Activated naive CD4-positive, alpha-beta T cell treated with anti-CD3 and anti-CD28 coated beads, Interleukin-2, amount 50 U/mL, for 16 hours (primary cell): ENCODE data around the gene GPBP1.
"Not testable (repeated sequence)": the region's sequence is repeated elsewhere in the genome, so short reads cannot be mapped to it uniquely, and the experiment has no call there.

Experiments
- DNase-seq: peaks from one replicate; pipeline ENCODE4 v3.0.0-alpha.2; 2020

GPBP1 gene

DNA sequence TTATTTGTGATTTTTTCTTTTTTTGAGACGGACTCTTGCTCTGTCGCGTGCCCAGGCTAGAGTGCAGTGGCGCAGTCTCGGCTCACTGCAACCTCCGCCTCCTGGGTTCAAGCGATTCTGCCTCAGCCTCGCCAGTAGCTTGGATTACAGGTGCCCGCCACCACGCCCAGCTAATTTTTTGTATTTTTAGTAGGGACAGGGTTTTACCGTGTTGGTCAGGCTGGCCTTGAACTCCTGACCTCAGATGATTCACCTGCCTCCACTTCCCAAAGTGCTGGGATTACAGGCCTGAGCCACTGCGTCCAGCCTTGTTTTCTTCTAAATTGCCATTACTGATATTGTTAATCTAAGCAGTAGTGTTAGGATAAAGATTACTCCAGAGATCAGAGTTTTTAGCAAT lies 4.4 kb downstream of the GPBP1 start:
- DNase-seq: not testable (repeated sequence)

DNA sequence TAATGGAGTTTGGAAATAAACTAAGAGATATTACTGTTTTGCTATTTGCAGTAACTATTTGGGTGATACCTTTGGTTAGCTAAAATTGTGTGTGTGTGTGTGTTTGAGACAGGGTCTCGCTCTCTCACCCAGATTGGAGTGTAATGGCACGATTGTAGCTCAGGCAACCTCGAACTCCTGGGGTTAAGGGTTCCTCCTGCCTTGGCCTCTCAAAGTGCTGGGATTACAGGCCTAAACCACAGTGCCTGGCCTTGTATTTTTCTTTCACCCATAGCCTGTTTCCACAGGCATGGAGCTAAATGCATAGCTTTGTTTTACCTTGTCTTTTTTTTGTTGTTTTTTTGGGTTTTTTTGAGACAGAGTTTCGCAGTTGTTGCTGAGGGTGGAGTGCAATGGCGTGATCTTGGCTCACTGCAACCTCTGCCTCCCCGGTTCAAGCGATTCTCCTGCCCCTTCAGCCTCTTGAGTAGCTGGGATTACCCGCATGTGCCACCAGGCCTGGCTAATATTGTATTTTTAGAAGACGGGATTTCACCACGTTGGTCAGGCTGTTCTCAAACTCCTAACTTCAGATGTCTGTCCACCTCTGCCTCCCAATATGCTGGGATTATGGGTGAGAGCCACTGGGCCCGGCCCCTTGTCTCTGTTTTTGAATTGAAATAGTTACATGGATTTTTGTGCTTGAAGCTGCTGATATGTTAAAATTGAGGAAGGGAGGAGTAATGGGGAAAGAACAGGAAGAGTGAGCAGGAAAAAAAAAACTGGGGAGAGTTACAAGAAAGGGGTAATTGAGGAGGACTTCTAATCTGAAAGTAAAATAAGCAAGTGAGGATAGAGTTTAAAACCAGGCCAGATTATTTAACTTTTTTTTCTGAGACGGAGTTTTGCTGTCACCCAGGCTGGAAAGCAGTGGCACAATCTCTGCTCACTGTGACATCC lies 5.7 kb downstream of the GPBP1 start:
- DNase-seq: no peak

DNA sequence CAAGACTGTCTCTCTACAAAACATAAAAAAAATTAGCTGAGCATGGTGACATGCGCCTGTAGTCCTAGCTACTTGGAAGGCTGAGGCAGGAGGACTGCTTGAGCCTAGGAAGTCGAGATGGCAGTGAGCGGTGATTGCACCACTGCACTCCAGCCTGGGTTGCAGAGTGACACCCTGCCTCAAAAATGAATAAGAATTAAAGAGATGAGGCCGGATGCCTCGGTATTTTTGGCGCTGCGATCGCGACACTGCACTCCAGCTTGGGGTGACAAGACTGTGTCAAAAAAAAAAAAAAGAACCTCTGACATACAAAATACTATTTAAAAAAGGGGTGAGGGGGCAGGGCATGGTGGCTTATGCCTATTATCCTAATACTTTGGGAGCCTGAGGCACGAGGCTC lies 7.3 kb downstream of the GPBP1 start:
- no peak for DNase-seq

DNA sequence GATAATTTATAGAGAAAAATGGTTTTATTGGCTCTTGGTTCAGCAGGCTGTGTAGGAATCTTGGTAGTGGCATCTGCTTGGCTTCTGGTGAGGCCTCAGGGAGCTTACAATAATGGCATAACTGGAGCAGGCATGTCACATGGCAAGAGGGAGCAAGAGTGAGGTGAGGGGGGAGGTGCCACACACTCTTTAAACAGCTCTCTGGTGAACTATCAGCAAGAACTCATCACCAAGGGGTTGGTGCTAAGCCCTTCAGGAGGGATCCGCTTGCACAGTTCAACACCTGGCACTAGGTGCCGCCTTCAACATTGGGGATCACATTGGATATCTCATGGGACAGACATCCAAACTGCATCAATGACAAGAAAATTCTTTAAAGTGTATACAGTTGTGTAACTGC lies 10.5 kb downstream of the GPBP1 start:
- no peak for DNase-seq

DNA sequence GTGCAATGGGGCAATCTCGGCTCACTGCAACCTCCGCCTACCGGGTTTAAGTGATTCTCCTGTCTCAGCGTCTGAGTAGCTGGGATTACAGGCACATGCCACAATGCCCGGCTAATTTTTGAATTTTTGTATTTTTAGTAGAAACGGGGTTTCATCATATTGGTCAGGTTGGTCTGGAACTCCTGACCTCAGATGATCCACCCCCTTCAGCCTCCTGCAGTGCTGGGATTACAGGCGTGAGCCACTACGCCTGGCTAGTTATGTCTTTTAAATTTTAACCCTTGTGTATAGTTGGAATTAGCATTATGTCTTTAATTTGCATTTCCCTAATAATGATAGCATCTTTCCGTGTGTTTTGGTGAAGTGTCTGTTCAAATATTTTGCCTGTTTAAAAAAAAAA lies 11.5 kb downstream of the GPBP1 start:
- DNase-seq: no peak

DNA sequence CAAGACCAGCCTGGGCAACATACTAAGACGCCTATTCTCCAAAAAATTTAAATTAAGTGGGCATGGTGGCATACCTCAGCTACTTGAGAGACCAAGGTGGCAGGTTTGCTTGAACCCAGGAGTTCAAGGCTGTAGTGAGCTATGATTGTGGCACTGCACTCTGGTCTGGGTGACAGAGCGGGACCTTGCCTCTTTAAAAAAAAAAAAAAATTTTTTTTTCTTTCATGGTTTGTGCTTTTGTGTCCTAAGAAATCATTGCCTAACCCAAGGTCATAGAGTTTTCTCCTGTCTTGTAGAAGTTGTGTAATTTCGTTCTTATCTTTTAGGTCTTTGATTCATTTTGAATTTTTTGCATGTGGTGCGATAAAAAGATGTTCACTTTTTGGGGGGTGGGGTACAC lies 12.3 kb downstream of the GPBP1 start:
- DNase-seq: no peak

DNA sequence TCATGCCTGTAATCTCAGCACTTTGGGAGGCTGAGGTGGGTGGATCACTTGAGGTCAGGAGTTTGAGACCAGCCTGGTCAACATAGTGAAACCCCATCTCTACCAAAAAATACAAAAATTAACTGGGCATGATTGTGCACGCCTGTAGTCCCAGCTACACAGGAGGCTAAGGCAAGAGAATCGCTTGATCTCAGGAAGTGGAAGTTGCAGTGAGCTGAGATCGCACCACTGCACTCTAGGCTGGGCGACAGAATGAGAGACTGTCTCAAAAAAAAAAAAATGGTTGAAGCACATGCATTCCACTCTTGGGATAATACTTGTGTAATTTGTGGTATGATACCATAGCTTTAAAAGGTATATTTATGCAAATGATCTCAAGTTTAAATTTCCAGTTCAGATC lies 14.1 kb downstream of the GPBP1 start:
- DNase-seq: not testable (repeated sequence)

DNA sequence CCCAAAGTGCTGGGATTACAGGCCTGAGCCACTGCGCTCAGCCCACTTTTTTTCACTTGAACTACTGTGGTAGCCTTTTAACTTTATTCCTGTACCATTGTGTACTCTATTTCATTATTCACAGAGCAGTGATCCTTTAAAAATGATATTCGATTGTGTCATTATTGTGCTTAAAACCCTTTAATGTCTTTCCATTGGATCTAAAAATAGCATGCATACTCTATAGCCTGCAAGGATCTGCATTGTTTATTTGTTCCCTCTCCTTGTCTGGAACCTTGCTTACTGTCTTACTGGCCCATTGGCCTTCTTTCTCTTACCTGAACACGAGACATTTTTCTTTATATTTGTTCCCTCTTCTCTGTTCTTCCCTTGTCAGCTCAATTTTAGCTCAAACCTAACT lies 15.7 kb downstream of the GPBP1 start:
- DNase-seq: no peak

DNA sequence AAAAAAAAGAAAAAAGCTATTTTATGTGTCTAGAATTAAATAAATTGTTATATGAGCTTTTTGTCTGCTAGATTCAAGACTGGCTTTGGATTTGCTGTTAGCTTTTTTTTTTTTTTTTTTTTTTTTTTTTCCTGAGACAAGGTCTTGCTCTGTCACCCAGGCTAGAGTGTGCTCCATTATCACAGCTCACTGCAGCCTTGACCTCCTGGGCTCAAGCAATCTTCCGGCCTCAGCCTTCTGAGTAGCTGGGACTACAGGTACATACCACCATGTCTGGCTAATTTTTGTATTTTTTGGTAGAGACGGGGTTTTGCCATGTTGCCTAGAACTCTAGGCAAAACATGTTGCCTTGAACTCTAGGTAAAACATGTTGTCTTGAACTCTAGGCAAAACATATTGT lies 16.7 kb downstream of the GPBP1 start:
- DNase-seq: no peak

DNA sequence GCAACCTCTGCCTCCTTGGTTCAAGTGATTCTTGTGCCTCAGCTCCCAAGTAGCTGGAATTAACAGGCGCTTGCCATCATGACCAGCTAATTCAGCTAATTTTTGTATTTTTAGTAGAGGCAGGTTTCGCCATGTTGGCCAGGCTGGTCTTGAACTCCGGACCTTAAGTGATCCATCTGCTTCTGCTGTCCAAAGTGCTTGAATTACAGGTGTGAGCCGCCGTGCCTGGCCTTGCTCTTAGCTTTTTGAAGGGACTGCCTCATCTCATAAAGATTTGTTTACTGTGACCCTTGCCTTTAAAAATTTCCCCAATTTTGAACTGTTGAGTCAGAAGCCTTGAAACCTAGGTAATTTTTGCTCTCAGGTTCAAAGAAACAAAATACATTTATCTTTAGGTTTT lies 17.3 kb downstream of the GPBP1 start:
- DNase-seq: no peak

DNA sequence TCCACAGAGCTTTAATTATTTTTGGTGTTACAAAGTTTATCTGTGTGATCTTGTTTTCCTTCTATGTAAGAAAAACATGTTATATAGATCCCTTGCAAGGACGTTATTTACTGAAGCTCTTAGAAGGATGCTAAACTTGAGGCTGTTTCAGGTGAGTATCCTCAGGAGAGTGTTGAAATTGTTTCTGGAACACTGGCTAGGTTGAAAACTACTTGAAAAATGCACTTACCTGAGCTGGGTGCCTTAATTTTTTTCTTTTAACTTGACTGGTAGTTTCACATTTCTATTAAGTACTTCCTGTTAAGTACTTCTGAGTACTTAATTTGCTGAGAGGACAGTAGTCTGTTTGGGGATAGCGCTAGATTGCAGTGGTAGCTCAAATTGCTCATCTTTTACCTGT lies 18.1 kb downstream of the GPBP1 start:
- DNase-seq: no peak

DNA sequence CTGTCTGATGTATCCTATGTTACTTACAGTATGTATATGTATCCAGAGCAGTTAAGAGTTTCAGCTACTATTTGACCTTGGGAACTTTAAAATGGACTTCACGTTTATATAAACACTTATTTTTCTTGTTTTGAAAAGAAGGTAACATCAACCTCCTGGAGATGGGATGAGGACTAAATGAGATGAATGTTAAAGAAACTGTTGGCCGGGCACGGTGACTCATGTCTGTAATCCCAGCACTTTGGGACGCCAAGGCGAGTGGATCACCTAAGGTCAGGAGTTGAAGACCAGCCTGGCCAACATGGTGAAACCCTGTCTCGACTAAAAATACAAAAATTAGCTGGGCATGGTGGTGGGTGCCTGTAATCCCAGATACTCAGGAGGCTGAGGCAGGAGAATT lies 19.0 kb downstream of the GPBP1 start:
- not testable (repeated sequence) for DNase-seq

DNA sequence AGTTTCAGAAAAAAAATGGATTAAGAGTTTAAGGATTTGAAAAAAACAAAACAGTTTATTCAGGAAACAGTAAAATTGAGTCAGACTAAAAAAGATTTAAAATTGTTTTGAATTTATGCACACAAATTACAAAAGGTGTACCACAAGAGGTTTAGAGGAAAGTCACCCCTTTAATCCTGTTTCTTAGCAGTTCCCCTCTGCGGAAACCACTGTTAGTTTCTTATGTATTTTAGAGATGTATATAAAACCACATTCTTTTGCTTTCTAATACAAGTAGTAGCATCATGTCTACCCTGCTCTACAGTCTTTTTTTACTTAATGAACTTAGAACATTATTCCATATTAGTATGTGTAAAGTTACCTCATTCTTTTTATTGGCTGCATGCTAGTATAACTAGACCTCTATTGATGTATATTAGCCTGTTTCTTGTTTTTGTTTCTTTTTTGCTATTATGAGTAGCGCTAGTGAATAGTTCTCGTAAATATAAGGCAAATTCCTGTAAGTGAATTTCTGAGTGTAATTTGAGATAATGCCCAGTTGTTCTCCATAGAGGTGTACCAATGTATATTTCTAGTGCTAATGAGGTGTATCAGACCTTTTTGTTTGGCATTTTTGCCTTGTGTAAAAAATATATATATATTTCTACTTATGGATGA lies 20.0 kb downstream of the GPBP1 start:
- DNase-seq: no peak

DNA sequence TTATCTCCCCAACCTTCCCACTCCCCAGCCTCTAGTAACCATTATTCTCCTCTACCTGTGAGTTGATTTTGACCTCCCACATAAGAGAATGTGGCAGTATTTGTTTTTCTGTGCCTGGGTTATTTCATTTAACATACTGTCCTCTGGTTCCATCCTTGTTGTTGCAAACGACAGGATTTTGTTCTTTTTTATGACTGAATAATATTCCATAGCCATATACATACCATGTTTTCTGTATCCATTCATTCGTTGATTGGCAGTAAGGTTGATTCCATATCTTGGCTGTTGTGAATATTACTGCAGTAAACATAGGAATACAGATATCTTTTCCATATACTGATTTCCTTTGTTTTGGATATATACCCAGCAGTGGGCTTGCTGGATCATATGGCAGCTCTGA lies 20.8 kb downstream of the GPBP1 start:
- DNase-seq: no peak

DNA sequence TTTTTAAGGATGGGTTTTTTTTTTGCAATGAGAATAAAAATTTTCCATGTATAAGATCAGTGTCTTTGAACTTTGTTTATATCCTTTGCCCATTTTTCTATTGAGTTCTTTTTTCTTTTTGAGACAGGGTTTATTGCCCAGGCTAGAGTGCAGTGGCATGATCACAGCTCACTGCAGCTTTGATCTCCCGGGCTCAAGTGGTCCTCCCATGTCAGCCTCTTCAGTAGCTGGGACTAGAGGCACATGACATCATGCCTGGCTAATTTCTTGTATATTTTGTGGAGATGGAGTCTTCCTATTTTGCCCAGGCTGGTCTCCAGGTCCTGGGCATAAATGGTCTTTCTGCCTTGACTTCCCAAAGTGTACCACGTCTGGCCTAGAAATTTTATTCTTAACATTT lies 21.2 kb downstream of the GPBP1 start:
- DNase-seq: no peak

DNA sequence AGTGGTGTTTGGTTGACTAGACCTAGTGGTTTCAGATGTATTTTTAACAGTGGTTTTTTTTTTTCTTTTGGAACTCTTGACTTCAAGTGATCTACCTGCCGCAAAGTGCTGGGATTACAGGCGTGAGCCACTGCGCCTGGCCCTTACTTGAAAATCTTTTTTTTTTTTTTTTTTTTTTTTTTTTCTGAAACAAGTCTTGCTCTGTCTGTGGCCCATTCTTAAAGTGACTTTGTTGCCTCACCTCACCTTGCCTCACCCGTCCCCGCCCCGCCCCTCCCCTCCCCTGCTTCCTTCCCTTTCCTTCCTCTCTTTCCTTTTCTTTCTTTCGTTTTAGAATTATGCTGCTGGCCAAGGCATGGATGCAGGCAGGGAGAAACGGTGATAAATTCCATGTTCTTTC lies 26.0 kb downstream of the GPBP1 start:
- DNase-seq: no peak

DNA sequence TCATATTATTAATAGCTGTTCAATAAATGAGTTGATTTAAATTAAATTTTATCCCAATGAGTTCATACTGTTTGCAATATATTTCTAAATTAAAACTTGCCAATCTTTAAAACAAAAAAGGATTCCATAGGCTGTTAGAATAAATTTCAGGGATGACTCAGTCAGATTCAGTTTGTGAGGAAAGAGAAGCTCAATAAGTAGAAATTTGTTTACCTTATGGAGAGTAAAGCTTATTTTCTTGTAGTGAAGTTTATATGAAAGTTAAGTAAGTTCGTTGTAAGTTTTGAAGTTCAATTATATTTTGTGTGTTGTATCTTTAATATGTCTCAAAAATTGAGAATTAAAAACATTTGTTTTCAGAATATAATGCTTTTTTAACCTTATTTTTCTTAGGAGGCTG lies 29.0 kb downstream of the GPBP1 start:
- no peak for DNase-seq

DNA sequence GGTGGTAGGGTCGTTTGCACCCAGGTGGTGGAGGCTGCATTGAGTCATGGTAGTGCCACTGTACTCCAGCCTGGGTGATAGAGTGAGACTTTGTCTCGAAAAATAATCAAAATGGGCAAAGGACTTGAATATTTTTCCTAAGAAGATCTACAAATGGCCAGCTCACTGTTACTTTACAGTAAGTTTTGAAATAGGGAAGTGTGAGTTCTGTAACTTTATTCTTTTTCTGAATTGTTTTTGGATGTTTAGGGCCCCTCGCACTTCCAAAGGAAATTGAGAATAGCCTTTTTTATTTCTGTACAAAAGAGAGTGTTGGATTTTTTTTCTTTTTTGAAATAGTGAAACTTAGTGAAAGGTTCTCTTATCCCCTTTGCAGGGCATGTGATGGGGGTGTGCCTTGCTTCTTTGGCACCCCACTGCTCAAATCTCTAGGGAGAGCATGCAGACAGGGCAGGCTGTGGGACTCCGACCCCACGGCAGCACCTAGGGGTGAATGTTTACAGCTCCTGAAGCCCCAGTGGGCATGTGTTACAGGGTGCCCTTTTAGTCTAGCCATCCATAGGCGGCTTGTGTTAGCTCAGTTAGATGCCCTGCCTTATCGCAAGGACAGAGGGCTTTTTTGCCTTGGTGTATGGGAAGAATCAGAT lies 33.3 kb downstream of the GPBP1 start:
- no peak for DNase-seq

DNA sequence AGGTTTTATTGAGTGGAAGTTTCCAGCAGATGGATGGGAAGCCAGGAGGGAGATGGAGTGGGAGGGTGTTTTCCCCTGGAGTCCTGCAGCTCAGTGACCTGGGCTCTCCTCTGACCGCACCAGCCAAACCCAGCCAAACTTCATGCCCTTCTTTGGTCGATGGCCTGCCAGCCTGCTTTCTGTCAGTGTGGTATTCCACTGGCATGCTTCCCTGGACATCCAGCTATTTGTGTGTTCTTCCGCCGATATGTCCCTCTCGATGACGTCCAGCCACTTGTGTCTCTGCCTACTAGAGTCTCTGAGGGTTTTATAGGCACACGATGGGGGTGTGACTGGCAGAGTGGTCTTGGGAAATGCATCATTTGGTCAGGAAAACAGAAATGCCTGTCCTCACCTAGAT lies 33.8 kb downstream of the GPBP1 start:
- no peak for DNase-seq

DNA sequence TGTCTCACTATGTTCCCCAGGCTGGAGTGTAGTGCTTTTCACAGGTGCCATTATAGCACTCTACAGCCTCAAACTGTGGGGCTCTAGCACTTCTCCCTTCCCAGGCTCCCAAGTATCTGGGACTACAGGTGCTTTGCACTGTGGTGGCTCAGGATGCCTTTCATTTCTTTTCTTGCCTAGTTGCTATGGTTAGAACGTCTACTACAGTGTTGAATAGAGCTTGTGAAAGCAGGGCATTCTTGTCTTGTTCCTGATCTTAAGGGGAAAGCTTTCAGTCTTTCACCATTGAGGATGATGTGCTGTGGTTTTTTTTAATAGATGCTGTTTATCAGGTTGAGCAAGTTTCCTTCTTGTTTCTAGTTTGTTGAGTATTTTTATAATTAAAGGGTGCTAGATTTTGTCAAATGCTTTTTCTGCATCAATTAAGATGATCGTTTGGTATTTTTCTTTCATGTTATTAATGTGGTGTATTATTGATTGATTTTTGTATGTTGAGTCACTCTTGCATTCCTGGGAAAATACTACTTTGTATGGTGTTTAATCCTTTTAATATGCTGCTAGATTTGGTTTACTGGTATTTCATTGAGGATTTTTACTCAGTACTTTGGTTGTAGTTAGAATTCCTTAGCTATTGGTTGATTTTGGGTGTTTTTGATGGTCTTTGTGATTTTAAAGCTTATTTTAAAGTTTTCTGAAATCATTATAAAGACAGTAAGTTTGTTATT lies 35.6 kb downstream of the GPBP1 start:
- no peak for DNase-seq

DNA sequence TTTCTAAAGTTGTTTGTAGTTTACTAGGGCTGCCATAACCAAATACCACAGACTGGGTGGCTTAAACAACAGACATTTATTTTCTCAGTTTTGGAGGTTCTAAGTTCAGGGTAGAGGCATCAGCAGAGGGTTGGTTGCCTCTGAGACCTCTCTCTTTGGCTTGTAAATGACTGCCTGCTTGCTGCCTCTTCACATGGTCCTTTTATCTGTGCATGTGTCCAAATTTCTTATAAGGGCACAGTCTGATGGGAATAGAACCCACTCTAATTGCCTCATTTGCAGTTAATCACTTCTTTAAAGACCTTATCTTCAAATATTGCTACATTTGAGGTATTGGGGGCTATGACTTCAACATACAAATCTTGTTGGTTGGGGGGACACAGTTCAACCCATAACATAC lies 36.8 kb downstream of the GPBP1 start:
- no peak for DNase-seq

DNA sequence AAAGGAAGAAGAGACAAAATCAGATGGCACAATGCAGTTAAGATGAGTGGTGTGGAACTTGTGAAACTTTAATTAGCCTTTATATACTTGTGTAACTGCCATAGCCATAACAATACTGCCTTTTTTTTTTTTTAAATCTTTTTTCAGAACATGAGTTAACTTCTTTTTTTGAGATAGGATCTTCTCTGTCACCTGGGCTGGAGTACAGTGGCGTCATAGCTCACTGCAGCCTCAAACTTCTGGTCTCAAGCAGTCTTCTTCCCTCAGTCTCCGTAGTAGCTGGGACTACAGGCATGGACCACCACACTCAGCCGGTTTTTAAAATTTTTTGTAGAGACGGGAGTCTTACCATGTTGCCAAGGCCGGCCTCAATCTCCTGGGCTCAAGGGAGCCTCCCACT lies 37.2 kb downstream of the GPBP1 start:
- no peak for DNase-seq

DNA sequence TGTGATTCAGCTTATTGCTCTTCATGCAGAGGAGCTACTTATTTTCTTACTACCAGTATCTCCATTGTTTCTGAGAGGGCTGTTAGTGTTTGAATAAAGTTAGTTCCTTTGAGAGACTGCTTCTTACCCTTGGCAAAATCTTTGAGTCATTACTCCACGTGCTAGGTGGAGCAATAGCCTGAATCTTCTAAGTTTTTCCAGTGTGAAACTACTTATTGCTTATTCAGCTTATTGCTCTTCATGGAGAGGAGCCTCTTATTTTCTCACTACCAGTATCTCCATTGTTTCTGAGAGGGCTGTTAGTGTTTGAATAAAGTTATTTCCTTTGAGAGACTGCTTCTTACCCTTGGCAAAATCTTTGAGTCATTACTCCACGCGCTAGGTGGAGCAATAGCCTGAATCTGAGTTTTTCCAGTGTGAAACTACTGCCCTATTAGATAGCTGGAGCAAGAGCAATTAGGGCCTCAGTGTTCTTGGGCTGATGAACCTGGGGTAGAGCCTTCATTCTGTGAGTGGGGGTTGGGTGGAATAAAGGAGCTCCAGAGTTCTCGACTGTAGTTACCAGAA lies 41.9 kb downstream of the GPBP1 start:
- no peak for DNase-seq
